ENCODE data around the gene PLCD3.

DNA sequence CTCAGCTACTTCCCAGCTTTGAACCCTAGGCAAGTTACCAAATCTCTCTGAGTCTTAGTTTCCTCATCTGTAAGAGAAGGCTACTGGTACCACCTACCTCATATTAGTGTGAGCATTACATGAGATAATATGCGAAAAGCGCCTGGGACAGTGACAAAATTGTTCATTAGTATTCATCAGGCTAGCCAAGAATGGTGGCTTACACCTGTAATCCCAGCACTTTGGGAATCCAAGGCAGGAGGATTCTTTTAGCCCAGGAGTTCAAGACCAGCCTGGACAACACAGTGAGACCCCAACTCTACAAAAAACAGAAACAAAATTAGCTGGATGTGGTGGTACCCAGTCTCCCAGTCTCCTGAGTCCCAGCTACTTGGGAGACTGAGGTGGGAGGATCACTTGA lies 3.3 kb downstream of the PLCD3 start:
- TF ChIP-seq, protein P1, sequence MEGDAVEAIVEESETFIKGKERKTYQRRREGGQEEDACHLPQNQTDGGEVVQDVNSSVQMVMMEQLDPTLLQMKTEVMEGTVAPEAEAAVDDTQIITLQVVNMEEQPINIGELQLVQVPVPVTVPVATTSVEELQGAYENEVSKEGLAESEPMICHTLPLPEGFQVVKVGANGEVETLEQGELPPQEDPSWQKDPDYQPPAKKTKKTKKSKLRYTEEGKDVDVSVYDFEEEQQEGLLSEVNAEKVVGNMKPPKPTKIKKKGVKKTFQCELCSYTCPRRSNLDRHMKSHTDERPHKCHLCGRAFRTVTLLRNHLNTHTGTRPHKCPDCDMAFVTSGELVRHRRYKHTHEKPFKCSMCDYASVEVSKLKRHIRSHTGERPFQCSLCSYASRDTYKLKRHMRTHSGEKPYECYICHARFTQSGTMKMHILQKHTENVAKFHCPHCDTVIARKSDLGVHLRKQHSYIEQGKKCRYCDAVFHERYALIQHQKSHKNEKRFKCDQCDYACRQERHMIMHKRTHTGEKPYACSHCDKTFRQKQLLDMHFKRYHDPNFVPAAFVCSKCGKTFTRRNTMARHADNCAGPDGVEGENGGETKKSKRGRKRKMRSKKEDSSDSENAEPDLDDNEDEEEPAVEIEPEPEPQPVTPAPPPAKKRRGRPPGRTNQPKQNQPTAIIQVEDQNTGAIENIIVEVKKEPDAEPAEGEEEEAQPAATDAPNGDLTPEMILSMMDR (IDR thresholded peaks at IDR 0.05) = no peak
- TF ChIP-seq POLR2A (IDR thresholded peaks at IDR 0.05) = no peak
